Measurements from ENCODE around the gene PCDHGA7.

Gene PCDHGA7

GRCh38 chr5:141431286-141431685 is 48.7 kb downstream of the PCDHGA7 start:
- TF ChIP-seq GATA2 (IDR thresholded peaks at IDR 0.05; ENCODE audit: low read depth, low read length) (no peak), GATA3 (IDR thresholded peaks at IDR 0.05; ENCODE audit: low read depth, low read length) (no peak)

- TF ChIP-seq GATA3 (IDR thresholded peaks at IDR 0.05; ENCODE audit: low read depth, low read length) (no peak), GATA2 (IDR thresholded peaks at IDR 0.05; ENCODE audit: low read depth, low read length) (no peak)
These were observed 51.5 kb downstream of the PCDHGA7 start for GRCh38 chr5:141434006-141434405.

All from SH-SY5Y (cell line).